GM23338 (cell line): ENCODE results near the gene CHRNB4.

Source experiments
- CREB1 ChIP-seq: fragments of 250-450 bp; sonication (Bioruptor Pico); IDR thresholded peaks from 2 replicates; pipeline ENCODE4 v1.5.0; 2020; ENCODE audit warnings: low read depth, mild to moderate bottlenecking, moderate library complexity
- EZH2 ChIP-seq: fragments of 200-600 bp; sonication (generic); IDR thresholded peaks from one replicate; pipeline ENCODE4 v1.8.0; 2017; ENCODE audit warnings: antibody characterized with exemption, mild to moderate bottlenecking, low read depth; ENCODE audit not compliant: unreplicated experiment
- EZH2phosphoT487 ChIP-seq: fragments of 200-600 bp; sonication (generic); IDR thresholded peaks from one replicate; pipeline ENCODE4 v1.8.1; 2018; ENCODE audit warnings: antibody characterized with exemption; ENCODE audit not compliant: unreplicated experiment
- JUNB ChIP-seq: IDR thresholded peaks from one replicate; pipeline ENCODE4 v1.6.1; 2016; ENCODE audit warnings: antibody characterized with exemption; ENCODE audit not compliant: unreplicated experiment
- NANOG ChIP-seq: IDR thresholded peaks from 2 replicates; pipeline ENCODE4 v1.6.1; 2016; ENCODE audit warnings: antibody characterized with exemption, borderline replicate concordance
- POLR2AphosphoS5 ChIP-seq: IDR thresholded peaks from 2 replicates; pipeline ENCODE4 v1.6.1; 2016; ENCODE audit warnings: antibody characterized with exemption, low read depth
- STAT1 ChIP-seq: IDR thresholded peaks from one replicate; pipeline ENCODE4 v1.6.1; 2016; ENCODE audit warnings: antibody characterized with exemption; ENCODE audit not compliant: unreplicated experiment
- ZNF114 ChIP-seq: fragments of 250-450 bp; sonication (Bioruptor Pico); IDR thresholded peaks from 2 replicates; pipeline ENCODE4 v1.5.0; 2020; ENCODE audit warnings: mild to moderate bottlenecking, moderate library complexity
- ZNF331 ChIP-seq: fragments of 250-450 bp; sonication (Bioruptor Pico); IDR thresholded peaks from 2 replicates; pipeline ENCODE4 v1.5.0; 2020; ENCODE audit warnings: low read depth, mild to moderate bottlenecking, moderate library complexity
- TF ChIP-seq, protein P1 (sequence below), 2 experiments: fragments of 200-600 bp in 1 of 2; sonication (generic) in 1 of 2; conservative IDR thresholded peaks; 2 replicates each; pipeline versions ENCODE4 v1.5.1 to v1.6.1; 2016 to 2017; ENCODE audit warnings: antibody characterized with exemption in 2 of 2, low read depth in 2 of 2, mild to moderate bottlenecking in 2 of 2, moderate library complexity in 1 of 2
- TF ChIP-seq, protein P2 (sequence below): IDR thresholded peaks from one replicate; pipeline ENCODE4 v1.6.1; 2018; ENCODE audit warnings: antibody characterized with exemption; ENCODE audit not compliant: unreplicated experiment
- TF ChIP-seq, protein P3 (sequence below): IDR thresholded peaks from 2 replicates; pipeline ENCODE4 v1.6.1; 2016; ENCODE audit warnings: antibody characterized with exemption
- TF ChIP-seq, protein P4 (sequence below): fragments of 250-450 bp; sonication (Bioruptor Pico); IDR thresholded peaks from 2 replicates; pipeline ENCODE4 v1.5.0; 2020; ENCODE audit warnings: mild to moderate bottlenecking, moderate library complexity

DNA sequence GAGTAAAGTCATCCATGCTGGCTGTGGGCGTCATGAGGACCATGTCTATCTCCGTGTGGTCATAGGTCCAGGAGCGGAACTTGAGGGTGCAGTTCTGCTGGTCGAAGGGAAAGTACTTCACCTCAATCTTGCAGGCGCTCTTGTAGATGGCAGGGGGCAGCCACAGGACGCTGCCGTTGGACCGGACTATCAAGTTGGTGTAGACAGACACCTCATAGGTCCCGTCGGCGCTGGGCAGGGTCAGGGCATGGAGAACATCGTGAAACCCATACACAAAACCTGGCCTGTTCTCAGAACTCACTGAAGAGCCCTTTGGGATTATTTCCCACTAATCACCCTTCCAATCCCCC lies 11.3 kb downstream of the CHRNB4 start:
- TF ChIP-seq, protein P1, sequence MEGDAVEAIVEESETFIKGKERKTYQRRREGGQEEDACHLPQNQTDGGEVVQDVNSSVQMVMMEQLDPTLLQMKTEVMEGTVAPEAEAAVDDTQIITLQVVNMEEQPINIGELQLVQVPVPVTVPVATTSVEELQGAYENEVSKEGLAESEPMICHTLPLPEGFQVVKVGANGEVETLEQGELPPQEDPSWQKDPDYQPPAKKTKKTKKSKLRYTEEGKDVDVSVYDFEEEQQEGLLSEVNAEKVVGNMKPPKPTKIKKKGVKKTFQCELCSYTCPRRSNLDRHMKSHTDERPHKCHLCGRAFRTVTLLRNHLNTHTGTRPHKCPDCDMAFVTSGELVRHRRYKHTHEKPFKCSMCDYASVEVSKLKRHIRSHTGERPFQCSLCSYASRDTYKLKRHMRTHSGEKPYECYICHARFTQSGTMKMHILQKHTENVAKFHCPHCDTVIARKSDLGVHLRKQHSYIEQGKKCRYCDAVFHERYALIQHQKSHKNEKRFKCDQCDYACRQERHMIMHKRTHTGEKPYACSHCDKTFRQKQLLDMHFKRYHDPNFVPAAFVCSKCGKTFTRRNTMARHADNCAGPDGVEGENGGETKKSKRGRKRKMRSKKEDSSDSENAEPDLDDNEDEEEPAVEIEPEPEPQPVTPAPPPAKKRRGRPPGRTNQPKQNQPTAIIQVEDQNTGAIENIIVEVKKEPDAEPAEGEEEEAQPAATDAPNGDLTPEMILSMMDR (conservative IDR thresholded peaks at IDR 0.05; ENCODE audit: low read depth in 2 of 2), result no peak
- TF ChIP-seq ZNF114 (no peak), EZH2 (no peak), POLR2AphosphoS5 (no peak), CREB1 (CRISPR knock-in tag) (no peak), EZH2phosphoT487 (no peak), ZNF331 (CRISPR knock-in tag) (no peak), JUNB (no peak), NANOG (no peak), STAT1 (no peak)
- TF ChIP-seq, protein P2, sequence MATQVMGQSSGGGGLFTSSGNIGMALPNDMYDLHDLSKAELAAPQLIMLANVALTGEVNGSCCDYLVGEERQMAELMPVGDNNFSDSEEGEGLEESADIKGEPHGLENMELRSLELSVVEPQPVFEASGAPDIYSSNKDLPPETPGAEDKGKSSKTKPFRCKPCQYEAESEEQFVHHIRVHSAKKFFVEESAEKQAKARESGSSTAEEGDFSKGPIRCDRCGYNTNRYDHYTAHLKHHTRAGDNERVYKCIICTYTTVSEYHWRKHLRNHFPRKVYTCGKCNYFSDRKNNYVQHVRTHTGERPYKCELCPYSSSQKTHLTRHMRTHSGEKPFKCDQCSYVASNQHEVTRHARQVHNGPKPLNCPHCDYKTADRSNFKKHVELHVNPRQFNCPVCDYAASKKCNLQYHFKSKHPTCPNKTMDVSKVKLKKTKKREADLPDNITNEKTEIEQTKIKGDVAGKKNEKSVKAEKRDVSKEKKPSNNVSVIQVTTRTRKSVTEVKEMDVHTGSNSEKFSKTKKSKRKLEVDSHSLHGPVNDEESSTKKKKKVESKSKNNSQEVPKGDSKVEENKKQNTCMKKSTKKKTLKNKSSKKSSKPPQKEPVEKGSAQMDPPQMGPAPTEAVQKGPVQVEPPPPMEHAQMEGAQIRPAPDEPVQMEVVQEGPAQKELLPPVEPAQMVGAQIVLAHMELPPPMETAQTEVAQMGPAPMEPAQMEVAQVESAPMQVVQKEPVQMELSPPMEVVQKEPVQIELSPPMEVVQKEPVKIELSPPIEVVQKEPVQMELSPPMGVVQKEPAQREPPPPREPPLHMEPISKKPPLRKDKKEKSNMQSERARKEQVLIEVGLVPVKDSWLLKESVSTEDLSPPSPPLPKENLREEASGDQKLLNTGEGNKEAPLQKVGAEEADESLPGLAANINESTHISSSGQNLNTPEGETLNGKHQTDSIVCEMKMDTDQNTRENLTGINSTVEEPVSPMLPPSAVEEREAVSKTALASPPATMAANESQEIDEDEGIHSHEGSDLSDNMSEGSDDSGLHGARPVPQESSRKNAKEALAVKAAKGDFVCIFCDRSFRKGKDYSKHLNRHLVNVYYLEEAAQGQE, result no peak
- TF ChIP-seq, protein P3, sequence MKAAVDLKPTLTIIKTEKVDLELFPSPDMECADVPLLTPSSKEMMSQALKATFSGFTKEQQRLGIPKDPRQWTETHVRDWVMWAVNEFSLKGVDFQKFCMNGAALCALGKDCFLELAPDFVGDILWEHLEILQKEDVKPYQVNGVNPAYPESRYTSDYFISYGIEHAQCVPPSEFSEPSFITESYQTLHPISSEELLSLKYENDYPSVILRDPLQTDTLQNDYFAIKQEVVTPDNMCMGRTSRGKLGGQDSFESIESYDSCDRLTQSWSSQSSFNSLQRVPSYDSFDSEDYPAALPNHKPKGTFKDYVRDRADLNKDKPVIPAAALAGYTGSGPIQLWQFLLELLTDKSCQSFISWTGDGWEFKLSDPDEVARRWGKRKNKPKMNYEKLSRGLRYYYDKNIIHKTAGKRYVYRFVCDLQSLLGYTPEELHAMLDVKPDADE, result no peak
- TF ChIP-seq, protein P4, sequence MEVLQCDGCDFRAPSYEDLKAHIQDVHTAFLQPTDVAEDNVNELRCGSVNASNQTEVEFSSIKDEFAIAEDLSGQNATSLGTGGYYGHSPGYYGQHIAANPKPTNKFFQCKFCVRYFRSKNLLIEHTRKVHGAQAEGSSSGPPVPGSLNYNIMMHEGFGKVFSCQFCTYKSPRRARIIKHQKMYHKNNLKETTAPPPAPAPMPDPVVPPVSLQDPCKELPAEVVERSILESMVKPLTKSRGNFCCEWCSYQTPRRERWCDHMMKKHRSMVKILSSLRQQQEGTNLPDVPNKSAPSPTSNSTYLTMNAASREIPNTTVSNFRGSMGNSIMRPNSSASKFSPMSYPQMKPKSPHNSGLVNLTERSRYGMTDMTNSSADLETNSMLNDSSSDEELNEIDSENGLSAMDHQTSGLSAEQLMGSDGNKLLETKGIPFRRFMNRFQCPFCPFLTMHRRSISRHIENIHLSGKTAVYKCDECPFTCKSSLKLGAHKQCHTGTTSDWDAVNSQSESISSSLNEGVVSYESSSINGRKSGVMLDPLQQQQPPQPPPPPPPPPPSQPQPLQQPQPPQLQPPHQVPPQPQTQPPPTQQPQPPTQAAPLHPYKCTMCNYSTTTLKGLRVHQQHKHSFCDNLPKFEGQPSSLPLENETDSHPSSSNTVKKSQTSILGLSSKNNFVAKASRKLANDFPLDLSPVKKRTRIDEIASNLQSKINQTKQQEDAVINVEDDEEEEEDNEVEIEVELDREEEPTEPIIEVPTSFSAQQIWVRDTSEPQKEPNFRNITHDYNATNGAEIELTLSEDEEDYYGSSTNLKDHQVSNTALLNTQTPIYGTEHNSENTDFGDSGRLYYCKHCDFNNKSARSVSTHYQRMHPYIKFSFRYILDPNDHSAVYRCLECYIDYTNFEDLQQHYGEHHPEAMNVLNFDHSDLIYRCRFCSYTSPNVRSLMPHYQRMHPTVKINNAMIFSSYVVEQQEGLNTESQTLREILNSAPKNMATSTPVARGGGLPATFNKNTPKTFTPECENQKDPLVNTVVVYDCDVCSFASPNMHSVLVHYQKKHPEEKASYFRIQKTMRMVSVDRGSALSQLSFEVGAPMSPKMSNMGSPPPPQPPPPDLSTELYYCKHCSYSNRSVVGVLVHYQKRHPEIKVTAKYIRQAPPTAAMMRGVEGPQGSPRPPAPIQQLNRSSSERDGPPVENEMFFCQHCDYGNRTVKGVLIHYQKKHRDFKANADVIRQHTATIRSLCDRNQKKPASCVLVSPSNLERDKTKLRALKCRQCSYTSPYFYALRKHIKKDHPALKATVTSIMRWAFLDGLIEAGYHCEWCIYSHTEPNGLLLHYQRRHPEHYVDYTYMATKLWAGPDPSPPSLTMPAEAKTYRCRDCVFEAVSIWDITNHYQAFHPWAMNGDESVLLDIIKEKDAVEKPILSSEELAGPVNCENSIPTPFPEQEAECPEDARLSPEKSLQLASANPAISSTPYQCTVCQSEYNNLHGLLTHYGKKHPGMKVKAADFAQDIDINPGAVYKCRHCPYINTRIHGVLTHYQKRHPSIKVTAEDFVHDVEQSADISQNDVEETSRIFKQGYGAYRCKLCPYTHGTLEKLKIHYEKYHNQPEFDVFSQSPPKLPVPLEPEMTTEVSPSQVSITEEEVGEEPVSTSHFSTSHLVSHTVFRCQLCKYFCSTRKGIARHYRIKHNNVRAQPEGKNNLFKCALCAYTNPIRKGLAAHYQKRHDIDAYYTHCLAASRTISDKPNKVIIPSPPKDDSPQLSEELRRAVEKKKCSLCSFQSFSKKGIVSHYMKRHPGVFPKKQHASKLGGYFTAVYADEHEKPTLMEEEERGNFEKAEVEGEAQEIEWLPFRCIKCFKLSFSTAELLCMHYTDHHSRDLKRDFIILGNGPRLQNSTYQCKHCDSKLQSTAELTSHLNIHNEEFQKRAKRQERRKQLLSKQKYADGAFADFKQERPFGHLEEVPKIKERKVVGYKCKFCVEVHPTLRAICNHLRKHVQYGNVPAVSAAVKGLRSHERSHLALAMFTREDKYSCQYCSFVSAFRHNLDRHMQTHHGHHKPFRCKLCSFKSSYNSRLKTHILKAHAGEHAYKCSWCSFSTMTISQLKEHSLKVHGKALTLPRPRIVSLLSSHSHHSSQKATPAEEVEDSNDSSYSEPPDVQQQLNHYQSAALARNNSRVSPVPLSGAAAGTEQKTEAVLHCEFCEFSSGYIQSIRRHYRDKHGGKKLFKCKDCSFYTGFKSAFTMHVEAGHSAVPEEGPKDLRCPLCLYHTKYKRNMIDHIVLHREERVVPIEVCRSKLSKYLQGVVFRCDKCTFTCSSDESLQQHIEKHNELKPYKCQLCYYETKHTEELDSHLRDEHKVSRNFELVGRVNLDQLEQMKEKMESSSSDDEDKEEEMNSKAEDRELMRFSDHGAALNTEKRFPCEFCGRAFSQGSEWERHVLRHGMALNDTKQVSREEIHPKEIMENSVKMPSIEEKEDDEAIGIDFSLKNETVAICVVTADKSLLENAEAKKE (CRISPR knock-in tag), result no peak
